WTC11 (cell line): ENCODE data around the gene CEACAM16. TPM values are rescaled to one million over a fixed set of nuclear protein-coding genes. Genes with fewer than 3 reads are reported as not detected.

Experiments
- ATAC-seq: fragments of 200-7000 bp; cut with Tn5 transposase; 2 replicates; pipeline ENCODE4 v1.10.0; 2021; ENCODE audit warnings: mild to moderate bottlenecking, moderate library complexity
- CTCF ChIA-PET: fragments of 300-600 bp; sonication (Branson Sonifier 250); formaldehyde crosslinking; loops from one replicate; lab custom pipeline; 2021; ENCODE audit warnings: antibody characterized with exemption; lab: Charles Lee
- POLR2A ChIA-PET: fragments of 350-600 bp; sonication (Branson Sonifier 250); formaldehyde crosslinking; loops from one replicate; lab custom pipeline; 2021; ENCODE audit warnings: antibody characterized with exemption; lab: Charles Lee
- DNase-seq: peaks from one replicate; pipeline ENCODE4 v3.0.0; 2021; ENCODE audit warnings: low spot score
- H3K27ac Mint-ChIP-seq: 2 replicates; pipeline ENCODE4 v1.8.0; 2021; ENCODE audit warnings: mixed read lengths
- H3K27me3 Mint-ChIP-seq: 2 replicates; pipeline ENCODE4 v1.8.0; 2021; ENCODE audit warnings: low read depth, mild to moderate bottlenecking, moderate library complexity, mixed read lengths
- H3K36me3 Mint-ChIP-seq: 2 replicates; pipeline ENCODE4 v1.8.0; 2021; ENCODE audit warnings: mixed read lengths
- H3K4me1 Mint-ChIP-seq: 2 replicates; pipeline ENCODE4 v1.8.0; 2022; ENCODE audit warnings: mixed read lengths
- H3K4me3 Mint-ChIP-seq: 2 replicates; pipeline ENCODE4 v1.8.0; 2021; ENCODE audit warnings: mild to moderate bottlenecking, moderate library complexity, mixed read lengths
- H3K9me3 Mint-ChIP-seq: 2 replicates; pipeline ENCODE4 v1.8.0; 2021; ENCODE audit warnings: mixed read lengths
- ARID4B ChIP-seq: sonication (generic); formaldehyde crosslinking; IDR thresholded peaks from 2 replicates; pipeline ENCODE4 v1.8.0; 2023; ENCODE audit warnings: missing genetic modification reagents, mild to moderate bottlenecking, borderline replicate concordance
- CBFB ChIP-seq: sonication (generic); formaldehyde crosslinking; IDR thresholded peaks from 2 replicates; pipeline ENCODE4 v1.8.1; 2022; ENCODE audit warnings: mild to moderate bottlenecking, low read depth, missing genetic modification reagents
- CREB1 ChIP-seq: sonication (generic); formaldehyde crosslinking; IDR thresholded peaks from 2 replicates; pipeline ENCODE4 v1.8.0; 2023; ENCODE audit warnings: mild to moderate bottlenecking, missing genetic modification reagents
- E2F1 ChIP-seq: sonication (generic); formaldehyde crosslinking; IDR thresholded peaks from 2 replicates; pipeline ENCODE4 v1.8.0; 2022; ENCODE audit warnings: mild to moderate bottlenecking, missing genetic modification reagents
- E2F4 ChIP-seq: sonication (generic); formaldehyde crosslinking; IDR thresholded peaks from 2 replicates; pipeline ENCODE4 v1.8.1; 2022; ENCODE audit warnings: low read depth, mild to moderate bottlenecking, moderate library complexity, missing genetic modification reagents, borderline replicate concordance
- ETV6 ChIP-seq: sonication (generic); formaldehyde crosslinking; IDR thresholded peaks from 2 replicates; pipeline ENCODE4 v1.8.1; 2022; ENCODE audit warnings: mild to moderate bottlenecking, missing genetic modification reagents
- FOXP1 ChIP-seq: sonication (generic); formaldehyde crosslinking; IDR thresholded peaks from 2 replicates; pipeline ENCODE4 v1.8.0; 2022; ENCODE audit warnings: missing genetic modification reagents, mild to moderate bottlenecking, moderate library complexity, borderline replicate concordance
- IRF1 ChIP-seq: sonication (generic); formaldehyde crosslinking; IDR thresholded peaks from 2 replicates; pipeline ENCODE4 v1.8.0; 2023; ENCODE audit warnings: missing genetic modification reagents
- KAT7 ChIP-seq: sonication (generic); formaldehyde crosslinking; IDR thresholded peaks from 2 replicates; pipeline ENCODE4 v1.8.1; 2023; ENCODE audit warnings: missing genetic modification reagents, mild to moderate bottlenecking, borderline replicate concordance
- MAX ChIP-seq: sonication (generic); formaldehyde crosslinking; IDR thresholded peaks from 2 replicates; pipeline ENCODE4 v1.8.0; 2022; ENCODE audit warnings: mild to moderate bottlenecking, missing genetic modification reagents
- MYBL2 ChIP-seq: sonication (generic); formaldehyde crosslinking; IDR thresholded peaks from 2 replicates; pipeline ENCODE4 v1.8.1; 2023; ENCODE audit warnings: mild to moderate bottlenecking, moderate library complexity, missing genetic modification reagents
- PRDM15 ChIP-seq: sonication (generic); formaldehyde crosslinking; IDR thresholded peaks from 2 replicates; pipeline ENCODE4 v1.8.0; 2022; ENCODE audit warnings: missing genetic modification reagents
- SMAD4 ChIP-seq: sonication (generic); formaldehyde crosslinking; IDR thresholded peaks from 2 replicates; pipeline ENCODE4 v1.8.0; 2022; ENCODE audit warnings: mild to moderate bottlenecking, missing genetic modification reagents
- SP1 ChIP-seq: sonication (generic); formaldehyde crosslinking; conservative IDR thresholded peaks from 2 replicates; pipeline ENCODE4 v1.8.1; 2022; ENCODE audit warnings: missing genetic modification reagents
- USF2 ChIP-seq: sonication (generic); formaldehyde crosslinking; IDR thresholded peaks from 2 replicates; pipeline ENCODE4 v1.8.1; 2023; ENCODE audit warnings: mild to moderate bottlenecking, missing genetic modification reagents, moderate library complexity
- ZNF121 ChIP-seq: sonication (generic); formaldehyde crosslinking; IDR thresholded peaks from 2 replicates; pipeline ENCODE4 v1.8.0; 2023; ENCODE audit warnings: missing genetic modification reagents
- ZNF138 ChIP-seq: sonication (generic); formaldehyde crosslinking; conservative IDR thresholded peaks from 2 replicates; pipeline ENCODE4 v1.8.1; 2022; ENCODE audit warnings: mild to moderate bottlenecking, moderate library complexity, missing genetic modification reagents
- ZNF263 ChIP-seq: sonication (generic); formaldehyde crosslinking; IDR thresholded peaks from 2 replicates; pipeline ENCODE4 v1.8.1; 2022; ENCODE audit warnings: low read depth, mild to moderate bottlenecking, moderate library complexity, missing genetic modification reagents
- total RNA-seq: library from RNA; stranded (reverse); gene quantifications from 3 replicates; pipeline ENCODE4 v1.2.3, GENCODE V29; 2021

Gene CEACAM16
- total RNA-seq, 1 experiment from 2014 or later, result not detected

- ChIA-PET POLR2A (interaction anchor here (0.6 to 1.4 kb wide), 8 partner anchors 8 to 723 kb away, joined by 3 to 6 read pairs (median 4); partner anchors contain the start of gene PPP1R37), CTCF (interaction anchor here (0.6 to 4.7 kb wide), 28 partner anchors 10 to 1182 kb away, joined by 3 to 115 read pairs (median 5); partner anchors contain the start of genes BCAM and NECTIN2)
- ATAC-seq, result peak; percentile 1
These were observed 58.2 kb downstream of the CEACAM16 start for GRCh38 chr19:44757057-44757734.

GRCh38 chr19:44757735-44758505 lies 59.0 kb downstream of the CEACAM16 start:
- peaks cover 54% of the 10 kb centered on the region for H3K27me3 Mint-ChIP-seq
- peaks cover 32% of the 10 kb centered on the region for H3K4me1 Mint-ChIP-seq
- POLR2A ChIA-PET, result interaction anchor here (0.6 to 1.4 kb wide), 8 partner anchors 9 to 723 kb away, joined by 3 to 6 read pairs (median 4); partner anchors contain the start of gene PPP1R37
- no peaks in the 10 kb centered on the region for H3K9me3 Mint-ChIP-seq
- H3K4me3 Mint-ChIP-seq, result peak overlapping the region; percentile 83
- DNase-seq (peak; percentile 76), ATAC-seq (peak; percentile 58)
- H3K36me3 Mint-ChIP-seq, result no peaks in the 10 kb centered on the region
- CTCF ChIA-PET, result interaction anchor here (0.6 to 4.7 kb wide), 25 partner anchors 10 to 302 kb away, joined by 3 to 115 read pairs (median 5); partner anchors contain the start of genes BCAM and NECTIN2
- H3K27ac Mint-ChIP-seq, result peak overlapping the region; percentile 74
- TF ChIP-seq USF2, result 0 out of 2 replicates have a peak, but pooled peaks have one; percentile 18
- TF ChIP-seq SP1 (CRISPR knock-in tag), result peak; percentile 73; the same call in 1 of the 2 replicates
- TF ChIP-seq ZNF138 (CRISPR knock-in tag), result peak; percentile 76; the same call in 1 of the 2 replicates
- 0 out of 2 replicates have a peak, but pooled peaks have one; percentile 26 for TF ChIP-seq CBFB
- TF ChIP-seq ZNF121 (CRISPR knock-in tag), result 0 out of 2 replicates have a peak, but pooled peaks have one; percentile 47
- TF ChIP-seq E2F1, result no peak
- peak; percentile 78 for TF ChIP-seq MAX
- peak; percentile 87 for TF ChIP-seq PRDM15 (CRISPR knock-in tag)
- peak; percentile 64; the same call in 1 of the 2 replicates for TF ChIP-seq FOXP1 (CRISPR knock-in tag)
- 0 out of 2 replicates have a peak, but pooled peaks have one; percentile 69 for TF ChIP-seq ETV6 (CRISPR knock-in tag)
- peak; percentile 67; the same call in 1 of the 2 replicates for TF ChIP-seq ARID4B (CRISPR knock-in tag)
- TF ChIP-seq IRF1 (CRISPR knock-in tag), result 0 out of 2 replicates have a peak, but pooled peaks have one; percentile 63
- no peak for TF ChIP-seq E2F4 (CRISPR knock-in tag)

More at GRCh38 chr19:44757057-44757734, 58.2 kb downstream of the CEACAM16 start:
- peaks cover 37% of the 10 kb centered on the region for H3K4me1 Mint-ChIP-seq
- DNase-seq, result peak; percentile 36
- peak overlapping the region; percentile 83 for H3K4me3 Mint-ChIP-seq
- H3K36me3 Mint-ChIP-seq, result no peaks in the 10 kb centered on the region
- no peaks in the 10 kb centered on the region for H3K9me3 Mint-ChIP-seq
- no peak overlapping the region for H3K27ac Mint-ChIP-seq
- no peak for TF ChIP-seq ZNF263 (CRISPR knock-in tag)
- 0 out of 2 replicates have a peak, but pooled peaks have one; percentile 49 for TF ChIP-seq KAT7 (CRISPR knock-in tag)
- 0 out of 2 replicates have a peak, but pooled peaks have one; percentile 53 for TF ChIP-seq MAX
- TF ChIP-seq CREB1 (CRISPR knock-in tag), result no peak
- TF ChIP-seq ZNF121 (CRISPR knock-in tag), result peak; percentile 81
- no peak for TF ChIP-seq SMAD4 (CRISPR knock-in tag)
- no peak for TF ChIP-seq MYBL2 (CRISPR knock-in tag)
- H3K27me3 Mint-ChIP-seq, result peaks cover 61% of the 10 kb centered on the region
